GM18499 (cell line): ENCODE data around the gene CENPU.

Experiments used
- ATAC-seq: cut with Tn5 transposase; IDR thresholded peaks from one replicate; pipeline ENCODE4 v1.9.1; 2021; ENCODE audit warnings: moderate number of reproducible peaks; ENCODE audit not compliant: insufficient read depth, unreplicated experiment

The CENPU gene

DNA sequence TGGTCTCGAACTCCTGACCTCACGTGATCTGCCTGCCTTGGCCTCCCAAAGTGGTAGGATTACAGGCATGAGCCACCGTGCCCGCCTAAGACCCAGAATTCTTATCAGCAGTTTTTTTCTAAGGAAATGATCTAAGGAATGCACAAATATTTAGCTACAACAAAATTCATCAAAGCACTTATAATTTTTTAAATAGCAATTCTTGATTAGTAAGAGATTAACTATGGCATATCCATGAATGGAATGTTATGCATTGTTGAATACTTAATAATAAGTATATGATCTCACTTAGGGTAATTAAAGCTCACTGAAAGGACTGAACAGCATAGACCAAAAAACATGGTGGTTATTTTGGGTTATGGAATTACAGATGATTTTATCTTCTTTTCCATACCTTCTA is 18.4 kb downstream of the CENPU start:
- no peak for ATAC-seq

DNA sequence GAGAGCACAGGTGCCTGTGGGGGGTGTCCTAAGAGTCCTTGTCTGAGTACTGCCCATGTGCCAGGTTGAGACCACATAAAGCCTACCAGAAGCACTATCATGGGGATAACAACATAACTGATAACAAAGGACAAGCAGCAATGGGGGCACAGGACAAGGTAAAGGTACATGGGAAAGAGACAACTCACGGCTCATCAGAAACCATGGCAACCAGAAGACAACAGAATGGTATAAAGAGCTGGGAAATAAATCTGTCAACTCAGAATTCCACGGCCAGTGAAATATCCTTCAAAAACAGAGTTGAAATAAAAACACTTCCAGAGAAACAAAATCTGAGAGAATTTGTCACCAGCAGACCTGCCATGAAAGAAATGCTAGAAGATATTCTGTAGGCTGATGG is 20.0 kb downstream of the CENPU start:
- no peak for ATAC-seq

DNA sequence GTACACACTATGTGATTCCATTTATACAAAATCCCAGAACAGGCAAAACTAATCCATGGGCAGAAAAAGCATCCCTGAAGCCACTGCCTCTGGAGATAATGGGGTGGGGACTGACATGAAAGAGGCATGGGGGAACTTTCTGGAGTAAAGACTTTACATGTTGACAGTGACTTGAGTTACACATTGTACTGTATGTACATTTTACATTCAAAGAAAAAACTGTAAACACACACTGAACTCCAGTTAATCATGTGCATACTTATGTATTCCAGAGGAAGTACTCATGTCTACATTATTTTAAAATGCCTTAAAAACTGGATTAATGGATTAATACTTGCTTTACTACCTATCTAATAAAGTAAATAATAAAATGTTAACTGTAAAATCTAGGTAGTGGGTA is 21.6 kb downstream of the CENPU start:
- ATAC-seq: no peak

DNA sequence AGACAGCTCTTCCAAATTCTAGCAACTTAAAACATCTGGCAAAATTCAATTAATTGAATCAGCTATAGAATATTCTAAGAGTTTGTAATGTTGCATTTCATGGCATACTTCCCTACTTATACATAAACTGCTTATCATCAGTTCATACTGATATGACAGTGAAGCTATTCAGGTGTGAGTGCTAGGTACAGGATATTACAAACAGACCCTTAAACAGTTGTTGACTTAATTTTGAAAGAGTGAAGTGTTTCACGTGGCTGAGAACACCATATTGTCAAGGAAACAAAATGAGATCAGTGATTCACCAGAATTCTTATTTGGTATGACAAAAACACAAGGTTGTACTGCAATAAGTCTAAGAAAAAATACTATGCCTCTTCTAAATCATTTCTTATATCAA is 27.4 kb downstream of the CENPU start:
- no peak for ATAC-seq

DNA sequence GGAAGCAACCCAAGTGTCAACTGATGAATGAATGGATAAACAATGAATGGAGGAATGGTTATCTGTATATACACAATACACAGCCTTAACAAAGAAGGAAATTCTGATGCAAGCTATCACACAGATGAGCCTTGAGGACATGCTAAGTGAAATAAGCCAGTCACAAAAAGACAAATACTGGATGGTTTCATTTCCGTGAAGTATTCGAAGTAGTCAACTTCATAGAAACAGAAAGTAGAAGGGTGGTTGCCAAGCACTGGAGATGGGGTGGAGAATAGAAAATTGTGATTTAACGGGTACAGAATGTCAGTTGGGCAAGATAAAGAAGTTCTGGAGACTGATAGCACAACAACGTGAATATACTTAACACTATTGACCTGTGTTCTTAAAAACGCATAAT is 28.2 kb downstream of the CENPU start:
- no peak for ATAC-seq

DNA sequence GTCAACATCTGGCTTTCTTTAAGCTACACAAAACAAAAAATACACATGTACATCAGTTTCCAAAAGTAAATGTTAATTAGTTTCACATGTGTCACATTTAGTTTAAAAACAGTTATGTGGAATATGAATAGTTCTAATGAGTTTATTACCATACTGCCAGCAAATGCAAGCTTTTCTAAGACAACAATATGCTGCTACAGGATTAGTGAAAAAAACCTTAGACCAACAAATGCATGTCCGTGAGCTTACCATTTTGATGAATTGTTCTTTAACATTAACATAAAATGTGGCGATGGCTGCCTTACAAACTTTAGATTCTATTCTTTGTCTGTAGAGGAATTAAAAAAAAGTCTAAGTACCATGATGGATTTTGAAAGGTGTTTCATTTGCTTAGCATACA is 31.8 kb downstream of the CENPU start:
- ATAC-seq: no peak

DNA sequence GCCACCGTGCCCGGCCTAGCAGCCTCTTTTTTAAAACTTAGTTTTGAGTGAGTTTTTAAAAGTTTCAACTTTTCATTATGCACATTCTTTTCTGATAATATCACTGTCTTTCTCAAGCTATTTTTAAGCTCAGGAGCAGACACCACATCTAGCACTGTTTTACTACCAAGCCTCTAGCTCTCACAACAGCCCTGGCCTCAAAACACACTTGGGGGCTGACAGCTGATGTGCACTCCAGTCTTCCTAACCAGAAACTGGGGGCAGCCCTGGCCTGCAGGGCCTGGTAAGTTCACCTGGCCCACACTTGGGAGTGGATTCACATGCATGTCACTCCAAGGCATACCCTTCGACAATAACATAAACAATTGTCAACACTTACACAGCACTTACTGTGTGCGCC is 34.0 kb downstream of the CENPU start:
- ATAC-seq: no peak

DNA sequence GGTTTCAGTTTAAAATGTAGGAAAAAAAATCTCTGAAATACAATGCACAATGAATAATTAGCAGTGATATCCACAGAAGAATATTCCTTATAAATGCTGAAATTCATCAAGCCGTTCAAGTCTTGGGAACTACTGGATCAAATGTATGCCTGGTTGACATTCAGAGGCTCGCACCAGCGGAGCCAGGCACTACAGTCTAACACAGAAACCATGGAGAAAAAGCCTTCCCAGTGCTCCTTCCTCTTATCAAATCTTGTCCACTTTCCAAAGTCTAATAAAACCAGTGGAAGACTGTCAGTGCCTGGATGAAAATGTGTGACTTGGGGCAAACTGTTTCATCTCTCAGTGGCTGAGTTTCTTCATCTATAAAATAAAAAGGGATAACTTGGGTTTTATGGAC is 35.9 kb downstream of the CENPU start:
- ATAC-seq: no peak

DNA sequence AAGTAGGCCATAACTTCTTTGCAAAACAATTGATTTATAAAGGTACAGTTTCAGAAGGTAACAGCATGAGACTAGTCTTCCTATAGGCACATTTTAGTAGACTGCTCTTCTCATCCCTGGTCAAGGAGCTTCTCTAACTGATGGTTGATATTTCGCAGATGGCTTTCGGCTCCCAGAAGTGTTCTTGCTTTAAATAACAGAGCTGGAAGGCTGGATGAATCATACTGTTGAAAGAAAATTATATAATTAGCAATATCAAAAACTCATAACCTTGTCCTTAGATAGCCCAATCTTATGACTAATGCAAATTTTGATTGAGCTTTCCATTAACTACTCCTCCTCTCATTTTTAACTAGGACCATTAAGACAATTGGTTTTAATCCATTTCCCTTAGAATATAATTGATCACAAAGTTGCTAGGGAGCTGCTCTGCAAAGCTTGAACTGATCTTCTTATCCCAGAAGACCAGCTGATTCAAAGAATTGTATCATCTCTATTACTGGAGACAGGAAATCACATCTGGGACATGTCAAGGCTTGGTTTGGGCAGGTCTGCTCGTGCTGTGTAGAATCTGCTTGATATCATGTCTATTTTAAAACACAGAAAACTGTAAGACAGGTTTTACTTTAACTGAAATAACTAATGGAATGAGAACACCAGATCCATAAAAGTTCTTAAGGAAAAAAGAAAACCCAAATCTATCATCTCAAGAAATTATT is 38.6 kb downstream of the CENPU start:
- ATAC-seq: no peak

DNA sequence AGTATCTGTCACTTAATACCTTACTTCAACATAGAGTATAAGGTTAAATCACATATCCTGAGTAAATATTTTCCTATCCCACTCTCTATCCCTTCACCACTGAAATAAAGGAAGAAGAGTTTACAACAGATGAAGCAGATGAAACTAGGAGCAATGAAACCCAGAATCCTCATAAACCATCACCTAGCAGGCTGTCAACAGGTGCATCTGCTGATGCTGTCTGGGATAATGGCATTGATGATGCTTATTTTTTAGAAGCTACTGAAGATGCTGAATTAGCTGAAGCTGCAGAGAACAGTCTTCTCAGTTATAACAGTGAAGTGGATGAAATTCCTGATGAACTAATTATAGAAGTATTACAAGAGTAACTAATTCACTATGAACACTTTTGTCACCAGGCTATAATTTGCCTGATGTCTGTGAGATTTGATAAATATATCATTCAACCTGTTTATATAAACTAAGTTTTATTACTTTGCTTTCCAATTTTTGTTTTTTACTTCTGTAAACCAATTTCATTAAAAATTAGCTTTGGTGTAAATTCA is 39.4 kb downstream of the CENPU start:
- ATAC-seq: no peak

DNA sequence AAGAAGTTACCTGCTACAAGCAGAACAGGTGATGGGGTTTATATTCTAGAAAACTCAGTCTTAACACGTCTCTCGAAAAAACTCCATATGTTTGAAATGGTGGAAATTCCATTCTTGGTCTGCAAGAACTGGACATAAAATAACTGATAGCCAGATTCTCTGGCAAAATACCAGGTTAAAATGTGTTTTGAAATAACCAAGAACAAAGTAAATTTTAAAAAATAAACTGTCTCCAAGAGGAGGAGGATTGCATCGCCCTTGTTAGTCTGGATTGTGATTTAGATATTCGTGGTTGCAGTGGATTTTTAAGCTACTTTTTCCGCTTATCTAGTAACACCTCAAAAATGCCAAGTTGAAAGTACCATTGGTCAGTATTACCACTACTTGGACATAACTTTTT is 40.8 kb downstream of the CENPU start:
- ATAC-seq: no peak

DNA sequence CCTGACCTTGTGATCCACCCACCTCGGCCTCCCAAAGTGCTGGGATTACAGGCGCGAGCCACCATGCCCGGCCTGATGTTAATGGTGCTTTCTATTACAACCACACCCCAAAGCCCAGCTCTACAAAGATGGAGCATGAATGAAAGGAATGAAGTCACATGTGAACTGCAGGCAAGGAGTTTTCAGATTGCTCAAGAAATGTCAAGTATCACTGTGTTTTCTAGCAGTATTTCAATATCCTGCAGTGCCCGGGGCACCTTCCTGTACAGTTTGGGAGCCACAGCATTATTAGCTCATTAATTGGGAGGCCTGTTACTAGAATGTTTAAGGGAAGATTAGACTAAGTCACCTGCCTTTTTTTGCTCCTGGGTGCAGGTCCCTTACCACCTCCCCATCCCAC is 44.2 kb downstream of the CENPU start:
- ATAC-seq: no peak

DNA sequence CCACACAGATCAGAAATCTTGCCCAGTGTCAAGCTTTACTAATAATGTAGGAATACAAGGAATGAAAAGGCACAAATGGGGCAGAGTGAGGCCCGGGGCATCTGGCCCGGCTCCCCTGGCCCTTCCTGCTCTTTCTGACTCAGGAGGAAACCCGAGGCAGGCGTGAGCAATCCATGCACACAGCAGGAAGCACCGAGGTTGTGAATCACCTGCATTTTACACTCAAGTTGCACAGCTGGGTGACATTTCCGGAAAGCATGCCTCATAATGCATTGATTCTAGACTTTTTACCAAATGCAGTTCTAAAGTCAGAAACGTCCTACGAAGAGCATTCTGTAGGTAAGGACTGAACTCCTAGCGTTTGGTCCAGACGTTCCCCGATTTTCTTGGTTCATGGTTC is 45.4 kb downstream of the CENPU start:
- no peak for ATAC-seq

DNA sequence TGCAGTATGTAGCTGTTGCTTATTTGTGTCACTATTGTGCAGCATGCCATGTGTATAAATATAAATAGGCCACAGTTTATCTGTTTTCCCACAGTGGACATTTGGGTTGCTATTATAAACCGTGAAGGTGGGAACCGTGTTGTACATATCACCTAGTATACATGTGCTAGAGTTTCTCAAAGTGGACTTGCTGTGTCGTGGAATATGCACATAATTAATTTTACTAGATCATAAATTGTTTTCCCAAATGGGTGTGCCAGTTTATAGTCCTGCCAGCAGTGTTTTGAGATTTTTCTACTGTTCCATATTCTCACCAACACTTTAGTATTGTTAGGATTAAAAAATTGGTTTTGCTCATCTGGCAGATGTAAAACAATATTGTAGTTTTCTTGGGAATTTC is 45.9 kb downstream of the CENPU start:
- no peak for ATAC-seq

DNA sequence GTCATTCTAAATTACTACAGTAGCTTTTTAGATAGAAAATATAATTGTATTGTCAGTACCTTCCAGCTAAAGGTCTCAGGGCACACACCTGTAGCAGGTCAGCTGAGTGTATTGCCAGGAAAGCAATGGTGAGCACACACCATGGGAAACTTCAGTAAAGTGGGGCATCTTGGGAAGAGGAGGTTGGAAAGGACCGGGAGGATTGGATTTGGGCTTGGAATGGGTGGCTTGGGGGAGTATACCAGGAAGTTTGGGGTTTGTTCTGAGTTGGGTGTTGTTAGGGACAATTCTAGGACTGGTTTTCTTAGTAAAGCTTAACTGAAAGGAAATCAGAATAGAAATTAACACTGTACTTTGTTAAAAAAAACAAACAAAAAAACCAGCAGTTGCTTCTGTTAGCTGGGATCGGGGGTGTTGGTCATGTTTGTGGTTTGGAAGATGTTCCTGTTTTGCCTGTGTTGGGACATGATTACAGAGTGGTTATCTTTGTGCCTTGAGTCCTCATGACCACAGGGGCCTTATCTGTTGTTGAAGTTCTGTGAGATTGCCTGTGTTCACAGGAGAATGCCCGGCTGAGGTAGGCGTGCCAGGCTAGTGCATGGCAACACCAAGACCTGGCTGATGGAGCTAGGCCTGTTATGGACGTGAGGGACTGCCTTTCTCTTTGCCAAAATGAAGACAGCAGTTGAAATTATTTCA is 49.3 kb downstream of the CENPU start:
- no peak for ATAC-seq

DNA sequence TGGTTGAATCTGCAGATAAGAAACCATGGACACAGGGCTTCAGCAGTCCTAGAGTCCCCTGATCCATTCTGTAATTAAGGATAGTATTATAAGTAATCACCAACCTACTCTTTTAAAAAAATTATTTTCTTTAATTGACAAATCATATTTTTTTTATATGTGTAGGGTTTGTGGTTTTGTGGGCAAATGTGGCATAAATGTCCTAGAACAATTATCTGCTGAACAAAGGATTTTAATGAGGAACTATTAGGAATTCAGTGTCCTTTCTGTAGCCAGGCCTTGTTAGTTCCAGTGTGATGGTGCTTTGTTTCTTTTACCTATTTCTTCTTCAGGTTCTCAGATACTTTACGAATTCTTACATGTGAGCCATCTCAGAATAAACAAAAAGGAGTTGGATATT is 52.0 kb downstream of the CENPU start:
- no peak for ATAC-seq

DNA sequence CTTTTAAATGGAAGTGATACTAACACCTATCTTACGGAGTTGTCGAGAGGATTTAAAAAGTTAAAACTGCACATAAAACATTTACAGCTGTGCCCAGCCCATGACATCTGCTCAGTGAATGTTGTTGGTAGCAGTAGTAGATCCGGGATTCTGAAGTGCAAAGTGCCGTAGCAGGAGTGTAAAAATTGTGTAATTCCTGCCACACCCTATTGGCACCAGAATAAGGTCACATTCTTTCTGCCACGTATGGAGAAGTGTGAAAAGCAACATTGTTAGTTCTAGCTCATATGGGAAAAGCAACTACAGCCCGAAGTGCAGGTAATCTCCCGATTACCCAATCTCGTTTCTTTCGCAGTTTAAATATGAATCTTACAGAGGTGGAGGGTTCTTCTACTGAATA is 53.2 kb downstream of the CENPU start:
- ATAC-seq: no peak

DNA sequence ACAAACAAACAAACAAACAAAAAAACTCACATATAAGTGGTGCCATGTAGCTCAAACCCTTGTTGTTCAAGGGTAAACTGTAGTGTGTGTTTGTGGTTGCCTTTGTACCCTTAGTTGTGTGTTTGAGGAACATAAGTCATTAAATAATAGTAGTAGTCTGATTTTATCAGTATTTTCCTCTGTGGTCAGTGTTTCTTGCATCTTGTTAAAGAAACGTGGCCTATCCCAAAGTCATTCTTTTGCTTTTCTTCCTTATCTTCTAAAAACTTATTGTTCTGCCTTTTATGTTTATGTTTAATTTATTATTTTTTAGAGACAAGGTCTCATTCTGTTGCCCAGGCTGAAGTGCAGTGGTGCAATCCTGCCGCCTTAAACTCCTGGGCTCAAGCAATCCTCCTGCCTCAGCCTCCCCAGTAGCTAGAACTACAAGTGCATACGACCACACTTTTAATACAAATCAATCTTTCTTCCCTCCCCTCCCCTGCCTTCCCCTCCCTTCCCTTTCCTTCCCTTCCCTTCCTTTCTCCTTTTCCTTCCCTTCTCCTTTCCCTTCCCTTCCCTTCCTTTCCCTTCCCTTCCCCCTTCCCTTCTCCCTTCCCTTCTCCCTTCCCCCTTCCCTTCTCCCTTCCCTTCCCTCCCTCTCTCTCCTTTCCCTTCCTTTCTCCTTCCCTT is 57.9 kb downstream of the CENPU start:
- no peak for ATAC-seq

DNA sequence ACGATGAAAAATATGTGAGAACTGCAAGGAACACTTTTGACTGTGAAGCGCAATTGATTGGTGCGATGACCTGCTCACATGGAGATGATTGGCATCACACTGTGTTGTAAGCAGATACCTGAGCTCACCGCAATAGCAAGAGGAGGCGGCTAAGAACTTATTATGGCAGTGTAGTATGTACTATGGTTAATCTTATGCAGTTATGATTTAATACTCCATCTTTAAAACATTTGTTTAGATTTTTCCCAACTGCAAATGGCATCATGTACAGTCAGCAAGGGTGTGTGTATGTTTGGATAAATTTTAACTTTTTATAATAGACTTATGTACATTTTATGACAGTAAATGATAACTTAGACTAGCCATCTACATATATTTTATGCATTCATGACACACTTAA is 58.9 kb downstream of the CENPU start:
- ATAC-seq: no peak

DNA sequence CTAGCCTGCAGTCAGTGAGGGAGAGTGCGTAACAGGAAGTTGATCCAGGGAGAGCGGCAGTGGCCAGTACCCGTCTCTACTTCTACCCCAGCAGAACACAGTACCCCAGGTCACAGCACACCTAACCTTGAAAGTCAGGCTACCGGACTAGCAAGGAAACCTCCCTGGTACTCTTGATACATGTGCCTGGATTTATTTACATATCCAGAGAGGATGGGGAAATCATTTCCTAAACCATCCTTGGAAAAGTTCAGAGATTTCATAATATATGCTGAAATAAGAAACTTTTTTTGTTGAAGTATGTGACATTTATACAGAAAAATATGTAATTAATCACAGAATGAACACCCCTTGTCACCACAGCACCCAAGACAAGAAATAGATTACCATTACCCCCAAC is 59.9 kb downstream of the CENPU start:
- ATAC-seq: no peak

DNA sequence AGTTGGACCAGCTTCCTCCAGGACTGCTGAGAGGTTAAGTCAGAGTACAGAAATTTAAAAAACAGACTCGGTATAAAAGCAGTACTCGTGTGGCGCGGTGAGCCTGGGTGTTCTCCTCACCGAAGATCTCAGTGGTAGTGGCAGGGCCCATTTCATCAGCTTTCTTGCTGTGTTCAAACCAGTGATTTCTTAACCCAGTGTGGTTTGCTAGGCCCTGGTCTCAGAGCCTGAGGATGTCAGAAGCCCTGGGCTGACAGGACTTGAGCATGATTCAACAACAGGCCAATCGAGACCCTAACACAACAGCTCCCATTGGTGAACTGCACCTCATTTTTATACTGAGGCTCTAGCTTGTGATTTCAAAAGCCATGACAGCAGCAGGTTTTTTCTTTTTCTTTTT is 61.2 kb downstream of the CENPU start:
- ATAC-seq: no peak
